Measurements from ENCODE around the gene WDFY4.

GRCh38 chr10:48978318-48978717, 293.6 kb downstream of the WDFY4 start:
- TF ChIP-seq ZNF740 (CRISPR knock-in tag; IDR thresholded peaks at IDR 0.05) (no peak), ZNF740 (tag; IDR thresholded peaks at IDR 0.05) (no peak), CTCF (IDR thresholded peaks at IDR 0.05 in 2 of 3, conservative IDR thresholded peaks at IDR 0.05 in 1 of 3; ENCODE audit: insufficient read depth in 2 of 3, low read depth in 1 of 3, low read length in 3 of 3) (no peak), ID3 (CRISPR knock-in tag; IDR thresholded peaks at IDR 0.05) (no peak), ID3 (tag; IDR thresholded peaks at IDR 0.05) (no peak), USF1 (CRISPR knock-in tag; IDR thresholded peaks at IDR 0.05) (no peak), SMAD2 (IDR thresholded peaks at IDR 0.05; ENCODE audit: low read depth, low read length) (no peak), SMARCC2 (IDR thresholded peaks at IDR 0.05; ENCODE audit: low read depth) (no peak), ATF6 (CRISPR knock-in tag; IDR thresholded peaks at IDR 0.05) (no peak), GABPA (tag; conservative IDR thresholded peaks at IDR 0.05; ENCODE audit: low read depth) (no peak), SRF (CRISPR knock-in tag; IDR thresholded peaks at IDR 0.05) (no peak)
